Lower lobe of right lung (tissue), 2 donors: ENCODE data around the gene PLIN4. TPM values are rescaled to one million over a fixed set of nuclear protein-coding genes. Genes with fewer than 3 reads are reported as not detected.

Source experiments
- ATAC-seq, 2 donors: fragments of 200-7000 bp; cut with Tn5 transposase; one replicate each; pipeline ENCODE4 v1.9.1; 2020 to 2022; ENCODE audit warnings: mild to moderate bottlenecking in 2 of 2, moderate library complexity in 2 of 2
- DNase-seq: peaks from one replicate; pipeline ENCODE4 v3.0.0-alpha.2; 2020
- H3K27ac ChIP-seq: fragments of 200-600 bp; one replicate; pipeline ENCODE4 v1.8.0; 2022
- H3K27me3 ChIP-seq: fragments of 200-600 bp; one replicate; pipeline ENCODE4 v1.8.0; 2022; ENCODE audit warnings: low read depth
- H3K36me3 ChIP-seq: fragments of 200-600 bp; one replicate; pipeline ENCODE4 v1.8.0; 2022; ENCODE audit warnings: mild to moderate bottlenecking
- H3K4me1 ChIP-seq: fragments of 200-600 bp; one replicate; pipeline ENCODE4 v1.8.0; 2022
- H3K4me3 ChIP-seq: fragments of 200-600 bp; one replicate; pipeline ENCODE4 v1.8.0; 2022; ENCODE audit warnings: mild to moderate bottlenecking
- H3K9me3 ChIP-seq: fragments of 200-600 bp; one replicate; pipeline ENCODE4 v1.8.0; 2022
- CTCF ChIP-seq: fragments of 200-600 bp; IDR thresholded peaks from one replicate; pipeline ENCODE4 v1.8.0; 2022; ENCODE audit warnings: antibody characterized with exemption, mild to moderate bottlenecking
- intact Hi-C: fragments of 100-400 bp; cut with DNase I; formaldehyde crosslinking; loops from one replicate; pipeline ENCODE4 v1.11.0; 2022
- total RNA-seq: library from RNA; stranded (reverse); fragmentation: NEBNext Ultra II Directional; extraction: Animal tissue kit (Norgen Biotek cat#: 25700); gene quantifications from one replicate; pipeline ENCODE4 v1.2.1, GENCODE V29; 2021
- donor health status: DM: no; HTN: yes; CAD: no; lungs with severe emphysema.

The PLIN4 gene
- total RNA-seq, 1 donor from 2014 or later: 4.6 TPM

GRCh38 chr19:4496304-4496703, 22.0 kb downstream of the PLIN4 start:
- ATAC-seq (no peak), DNase-seq (no peak)
- intact Hi-C loops: no loop called here
- Histone ChIP-seq H3K9me3 (no peaks in the 10 kb centered on the region), H3K4me1 (no peaks in the 10 kb centered on the region), H3K36me3 (peaks cover 88% of the 10 kb centered on the region), H3K27ac (no peak overlapping the region), H3K4me3 (no peak overlapping the region), H3K27me3 (no peaks in the 10 kb centered on the region)
- TF ChIP-seq CTCF: no peak

GRCh38 chr19:4495471-4495870, 22.8 kb downstream of the PLIN4 start:
- Histone ChIP-seq H3K27me3 (no peaks in the 10 kb centered on the region), H3K9me3 (no peaks in the 10 kb centered on the region), H3K4me1 (no peaks in the 10 kb centered on the region), H3K36me3 (peaks cover 86% of the 10 kb centered on the region), H3K27ac (no peak overlapping the region), H3K4me3 (no peak overlapping the region)
- no peak for TF ChIP-seq CTCF
- ATAC-seq (no peak), DNase-seq (no peak)
- intact Hi-C loops: no loop called here

GRCh38 chr19:4494691-4495064, 23.6 kb downstream of the PLIN4 start:
- peaks cover 86% of the 10 kb centered on the region for H3K36me3 ChIP-seq
- intact Hi-C loops: no loop called here
- H3K9me3 ChIP-seq: no peaks in the 10 kb centered on the region
- DNase-seq (no peak), ATAC-seq (no peak)
- H3K4me1 ChIP-seq: no peaks in the 10 kb centered on the region
- H3K4me3 ChIP-seq: no peak overlapping the region
- no peak for TF ChIP-seq CTCF
- no peaks in the 10 kb centered on the region for H3K27me3 ChIP-seq
- no peak overlapping the region for H3K27ac ChIP-seq

- DNase-seq (no peak), ATAC-seq (no peak)
- Histone ChIP-seq H3K9me3 (no peaks in the 10 kb centered on the region), H3K4me1 (no peaks in the 10 kb centered on the region), H3K36me3 (peaks cover 86% of the 10 kb centered on the region), H3K27me3 (no peaks in the 10 kb centered on the region), H3K4me3 (no peak overlapping the region), H3K27ac (no peak overlapping the region)
- TF ChIP-seq CTCF: no peak
- intact Hi-C loops: no loop called here
Observed at GRCh38 chr19:4493929-4494690, 24.2 kb downstream of the PLIN4 start.

GRCh38 chr19:4493104-4493928, 25.0 kb downstream of the PLIN4 start:
- DNase-seq: no peak
- no peaks in the 10 kb centered on the region for H3K27me3 ChIP-seq
- H3K9me3 ChIP-seq: no peaks in the 10 kb centered on the region
- H3K36me3 ChIP-seq: peaks cover 87% of the 10 kb centered on the region
- H3K27ac ChIP-seq: no peak overlapping the region
- no peak for ATAC-seq
- intact Hi-C loops: no loop called here
- TF ChIP-seq CTCF: no peak
- H3K4me3 ChIP-seq: no peak overlapping the region
- no peaks in the 10 kb centered on the region for H3K4me1 ChIP-seq
